GM12878 (cell line): Measurements from ENCODE around the gene TRIM13. TPM values are rescaled to one million over a fixed set of nuclear protein-coding genes. Genes with fewer than 3 reads are reported as not detected.

ENCODE experiments used
- ATAC-seq: fragments of 200-7000 bp; cut with Tn5 transposase; 3 replicates; pipeline ENCODE4 v1.9.1; 2020; ENCODE audit warnings: mild to moderate bottlenecking, moderate library complexity
- BruUV-seq: library from RNA; stranded (reverse); fragments of 400-500 nt; replicated peaks from 2 replicates; lab custom pipeline; 2021; lab: Mats Ljungman, UMichigan
- CTCF ChIA-PET: fragments of 300-600 bp; sonication (Branson Sonifier 250); formaldehyde crosslinking; extraction: SDS; loops from one replicate; lab custom pipeline; 2021; ENCODE audit warnings: inconsistent platforms; lab: Yijun Ruan, JAX
- POLR2A ChIA-PET: fragments of 350-600 bp; formaldehyde crosslinking; extraction: SDS; loops from one replicate; lab custom pipeline; 2021; ENCODE audit warnings: inconsistent platforms; lab: Charles Lee
- RAD21 ChIA-PET: fragments of 300-600 bp; sonication (Branson Sonifier 250); formaldehyde crosslinking; loops from one replicate; lab custom pipeline; 2023; ENCODE audit warnings: antibody characterized with exemption; ENCODE audit not compliant: unreplicated experiment; lab: Charles Lee
- SMC1A ChIA-PET: fragments of 300-600 bp; sonication (Branson Sonifier 250); formaldehyde crosslinking; loops from one replicate; lab custom pipeline; 2023; ENCODE audit not compliant: unreplicated experiment, uncharacterized antibody; lab: Charles Lee
- DNase-seq: peaks from one replicate; pipeline ENCODE4 v3.0.0-alpha.2; 2011; ENCODE audit warnings: low read depth, low spot score
- FAIRE-seq: peaks from 3 replicates; lab custom pipeline; 2011; peaks lifted over from hg19 to GRCh38; lab: Jason Lieb, UNC
- H2AFZ ChIP-seq: 2 replicates; pipeline ENCODE4 v1.6.0; 2011; ENCODE audit warnings: low read depth, low read length, control low read depth; ENCODE audit not compliant: control insufficient read depth
- H3K27ac ChIP-seq: 2 replicates; pipeline ENCODE4 v1.5.1; 2011; ENCODE audit warnings: control low read depth; ENCODE audit not compliant: control insufficient read depth, insufficient read depth
- H3K27me3 ChIP-seq, 2 experiments: replicated peaks in 1 of 2; 2 replicates each; pipeline versions ENCODE4 v1.6.0 to v1.6.1; 2011; ENCODE audit warnings: low read length in 1 of 2; ENCODE audit not compliant: control insufficient read depth in 2 of 2, insufficient read depth in 2 of 2
- H3K36me3 ChIP-seq, 2 experiments: 2 replicates each; pipeline ENCODE4 v1.5.1; 2011; ENCODE audit warnings: low read length in 1 of 2; ENCODE audit not compliant: control insufficient read depth in 2 of 2, insufficient read depth in 2 of 2
- H3K4me1 ChIP-seq: 2 replicates; pipeline ENCODE4 v1.6.1; 2011; ENCODE audit warnings: mild to moderate bottlenecking, low read length, moderate library complexity, mixed read lengths; ENCODE audit not compliant: control insufficient read depth, insufficient read depth
- H3K4me2 ChIP-seq: 2 replicates; pipeline ENCODE4 v1.6.0; 2011; ENCODE audit warnings: control low read depth; ENCODE audit not compliant: control insufficient read depth, insufficient read depth
- H3K4me3 ChIP-seq: fragments of 200-600 bp; sonication (generic); 2 replicates; pipeline ENCODE4 v1.5.1; 2016
- H3K79me2 ChIP-seq: 2 replicates; pipeline ENCODE4 v1.6.0; 2011; ENCODE audit warnings: low read length; ENCODE audit not compliant: control insufficient read depth, insufficient read depth
- H3K9ac ChIP-seq: 2 replicates; pipeline ENCODE4 v1.8.0; 2011; ENCODE audit warnings: low read length, control low read depth, mixed read lengths; ENCODE audit not compliant: control insufficient read depth, insufficient read depth
- H3K9me3 ChIP-seq: replicated peaks from 3 replicates; pipeline ENCODE4 v1.5.1; 2011; ENCODE audit warnings: mild to moderate bottlenecking, low read length; ENCODE audit not compliant: control insufficient read depth, insufficient read depth
- H4K20me1 ChIP-seq: 2 replicates; pipeline ENCODE4 v1.6.0; 2011; ENCODE audit not compliant: control insufficient read depth, insufficient read depth
- EP300 ChIP-seq, 2 experiments: fragments of 150-350 bp in 1 of 2; IDR thresholded peaks; 2 replicates each; pipeline ENCODE4 v1.6.1; 2011 to 2012; ENCODE audit warnings: low read depth in 2 of 2, low read length in 2 of 2, borderline replicate concordance in 1 of 2, improper control_type of control experiment in 1 of 2, inconsistent platforms in 1 of 2; ENCODE audit not compliant: control insufficient read depth in 1 of 2
- MXI1 ChIP-seq: fragments of 150-350 bp; IDR thresholded peaks from 2 replicates; pipeline ENCODE4 v1.6.1; 2011; ENCODE audit warnings: low read depth, mild to moderate bottlenecking, inconsistent platforms, low read length, improper control_type of control experiment
- MYB ChIP-seq: fragments of 150-350 bp; IDR thresholded peaks from 2 replicates; pipeline ENCODE4 v1.6.1; 2014; ENCODE audit warnings: mild to moderate bottlenecking, low read depth, low read length, borderline replicate concordance
- POU2F2 ChIP-seq: IDR thresholded peaks from 3 replicates; pipeline ENCODE4 v1.6.1; 2011; ENCODE audit warnings: low read depth, mild to moderate bottlenecking, low read length, borderline replicate concordance
- SMC3 ChIP-seq: IDR thresholded peaks from 2 replicates; pipeline ENCODE4 v1.6.1; 2011; ENCODE audit warnings: low read length, improper control_type of control experiment, borderline replicate concordance
- WRNIP1 ChIP-seq: IDR thresholded peaks from 2 replicates; pipeline ENCODE4 v1.6.1; 2011; ENCODE audit warnings: low read depth, low read length, improper control_type of control experiment, borderline replicate concordance
- WGBS: methylation state at CpG from one replicate; pipeline ENCODE4 v1.1.6; 2016; ENCODE audit warnings: low lambda C conversion rate; ENCODE audit not compliant: insufficient replicate concordance, insufficient coverage; ENCODE audit errors: missing lambda C conversion rate; 5-methylcytosine and 5-hydroxymethylcytosine counted together
- in situ Hi-C: fragments of 300-500 bp; cut with MboI; formaldehyde crosslinking; loops from 9 replicates; pipeline ENCODE4 v1.14.3; 2018; ENCODE audit warnings: mixed read lengths
- intact Hi-C: fragments of 100-400 bp; cut with micrococcal nuclease; formaldehyde crosslinking; loops from one replicate; pipeline ENCODE4 v1.14.2; 2022; ENCODE audit not compliant: unreplicated experiment
- polyA plus RNA-seq, 11 experiments: library from polyadenylated mRNA; depleted of rRNA in 4 of 11; unstranded in 6 of 11; stranded (reverse) in 5 of 11; fragments of >200 nt; fragmentation: Nextera tagmentation in 4 of 11; fragmentation: Illumina TruSeq in 1 of 11; extraction: Ambion mirVana in 4 of 11; extraction: Trizol in 1 of 11; gene quantifications; 1 replicate in 1 of 11; 2 replicates in 10 of 11; pipeline versions ENCODE4 v1.2.1 to v1.2.3, GENCODE V29; 2011 to 2016; ENCODE audit warnings: inconsistent platforms in 2 of 11, missing spikeins in 2 of 11, low read depth in 1 of 11
- total RNA-seq, 4 experiments: library from RNA; depleted of rRNA in 3 of 4; stranded (reverse); fragments of >200 nt in 3 of 4; fragmentation: Illumina TruSeq in 1 of 4; extraction: Trizol in 1 of 4; gene quantifications; 2 replicates each; pipeline versions ENCODE4 v1.2.1 to v1.2.3, GENCODE V29; 2013 to 2021
- TF ChIP-seq, protein P1 (sequence below): fragments of 450-650 bp; formaldehyde crosslinking; IDR thresholded peaks from 2 replicates; pipeline ENCODE4 v1.5.0; 2022; ENCODE audit warnings: mild to moderate bottlenecking, missing genetic modification characterization
- TF ChIP-seq, protein P2 (sequence below): fragments of 450-650 bp; IDR thresholded peaks from 2 replicates; pipeline ENCODE4 v1.6.1; 2014; ENCODE audit warnings: mild to moderate bottlenecking
- TF ChIP-seq, protein P3 (sequence below): fragments of 450-650 bp; IDR thresholded peaks from 2 replicates; pipeline ENCODE4 v1.6.1; 2017; ENCODE audit warnings: low read depth, mild to moderate bottlenecking, moderate library complexity
- TF ChIP-seq, protein P4 (sequence below): fragments of 450-650 bp; formaldehyde crosslinking; IDR thresholded peaks from 2 replicates; pipeline ENCODE4 v1.4.0; 2022; ENCODE audit warnings: mild to moderate bottlenecking, moderate library complexity

TRIM13 gene
- total and polyA plus RNA-seq, 10 of the 15 experiments (the other 5 are each of a cell fraction or from before 2014, with no cell fraction given), result 15.4 to 33.8 (median 21.0) TPM

DNA sequence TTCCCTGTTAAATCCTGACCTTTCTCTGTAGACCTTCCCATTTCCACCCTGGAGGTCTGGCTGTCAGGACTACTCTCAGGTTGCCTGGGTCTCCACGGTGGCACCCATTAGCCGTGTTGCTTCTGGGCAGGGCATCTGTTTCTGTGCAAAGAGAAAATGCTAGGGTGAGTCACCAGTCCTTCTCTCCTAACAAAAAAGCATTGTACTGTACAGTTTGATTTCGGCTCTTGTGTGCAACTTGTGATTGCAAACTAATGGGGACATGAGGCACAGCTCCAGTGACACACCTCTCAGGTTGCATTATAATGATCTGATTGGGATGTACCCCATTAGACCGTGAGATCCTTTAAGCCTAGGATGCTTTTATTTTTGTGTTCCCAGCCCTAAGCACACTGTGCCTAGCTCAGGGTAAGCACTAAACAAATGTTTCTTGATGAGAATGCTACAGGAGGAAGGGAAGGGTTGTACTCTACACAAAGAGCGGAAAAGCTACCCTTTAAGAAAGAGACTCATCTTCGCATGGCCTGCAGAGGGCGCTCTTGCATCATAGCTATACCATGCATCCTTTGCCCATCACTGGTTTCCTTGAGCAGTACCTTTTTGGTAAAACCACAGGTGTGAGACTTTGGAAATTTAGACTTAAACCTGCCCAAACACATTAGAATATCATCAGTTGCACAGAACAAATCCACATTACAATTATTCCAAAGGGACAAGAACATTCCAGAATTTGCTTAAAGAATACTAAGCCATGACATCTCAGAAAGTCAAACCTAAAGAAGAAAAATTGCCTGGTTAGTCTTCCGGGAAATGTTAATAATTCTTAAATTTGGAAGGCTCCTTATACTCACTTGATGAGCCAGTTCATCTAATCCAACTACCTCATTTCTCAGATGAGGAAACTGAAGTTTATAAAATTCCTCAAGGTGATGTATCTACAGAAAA lies 20.3 kb upstream of the TRIM13 start:
- Histone ChIP-seq H3K9me3 (no peaks in the 10 kb centered on the region), H3K4me3 (no peak overlapping the region), H3K27ac (no peak overlapping the region), H4K20me1 (no peaks in the 10 kb centered on the region), H3K79me2 (no peaks in the 10 kb centered on the region), H3K36me3 (no peaks in the 10 kb centered on the region), H2AFZ (no peak overlapping the region), H3K27me3 (no peaks in the 10 kb centered on the region), H3K9ac (no peak overlapping the region), H3K4me1 (no peaks in the 10 kb centered on the region), H3K4me2 (no peak overlapping the region)
- WGBS, result 42% methylated on average over 8 of the region's 8 CpGs
- ChIA-PET CTCF (interaction anchor here (0.6 to 6.3 kb wide), 58 partner anchors 8 to 1252 kb away, joined by 3 to 56 read pairs (median 3); partner anchors contain the start of genes SPRYD7 and TRIM13), RAD21 (interaction anchor here (0.6 to 4.7 kb wide), 29 partner anchors 12 to 1093 kb away, joined by 3 to 56 read pairs (median 3); partner anchors contain the start of genes SPRYD7 and TRIM13), SMC1A (interaction anchor here (0.8 to 5.5 kb wide), 31 partner anchors 8 to 1093 kb away, joined by 3 to 44 read pairs (median 4); partner anchors contain the start of gene TRIM13), POLR2A (interaction anchor here (0.6 to 1.3 kb wide), 6 partner anchors 20 to 935 kb away, joined by 3 to 4 read pairs (median 4); partner anchors contain the start of gene SPRYD7)
- BruUV-seq, result no TSS peak
- ATAC-seq, result peak; percentile 95
- DNase-seq, result peak; percentile 55
- in situ Hi-C loops, result loop anchor here (5.0 kb wide), 4 partner anchors 551 to 1096 kb away; no protein-coding TSS in a partner anchor
- intact Hi-C loops, result loop anchor here (1.0 kb wide), 4 partner anchors 556 to 1094 kb away; no protein-coding TSS in a partner anchor
- FAIRE-seq, result peak; percentile 96
- no peak for TF ChIP-seq MXI1
- no peak for TF ChIP-seq POU2F2
- TF ChIP-seq, protein P1, sequence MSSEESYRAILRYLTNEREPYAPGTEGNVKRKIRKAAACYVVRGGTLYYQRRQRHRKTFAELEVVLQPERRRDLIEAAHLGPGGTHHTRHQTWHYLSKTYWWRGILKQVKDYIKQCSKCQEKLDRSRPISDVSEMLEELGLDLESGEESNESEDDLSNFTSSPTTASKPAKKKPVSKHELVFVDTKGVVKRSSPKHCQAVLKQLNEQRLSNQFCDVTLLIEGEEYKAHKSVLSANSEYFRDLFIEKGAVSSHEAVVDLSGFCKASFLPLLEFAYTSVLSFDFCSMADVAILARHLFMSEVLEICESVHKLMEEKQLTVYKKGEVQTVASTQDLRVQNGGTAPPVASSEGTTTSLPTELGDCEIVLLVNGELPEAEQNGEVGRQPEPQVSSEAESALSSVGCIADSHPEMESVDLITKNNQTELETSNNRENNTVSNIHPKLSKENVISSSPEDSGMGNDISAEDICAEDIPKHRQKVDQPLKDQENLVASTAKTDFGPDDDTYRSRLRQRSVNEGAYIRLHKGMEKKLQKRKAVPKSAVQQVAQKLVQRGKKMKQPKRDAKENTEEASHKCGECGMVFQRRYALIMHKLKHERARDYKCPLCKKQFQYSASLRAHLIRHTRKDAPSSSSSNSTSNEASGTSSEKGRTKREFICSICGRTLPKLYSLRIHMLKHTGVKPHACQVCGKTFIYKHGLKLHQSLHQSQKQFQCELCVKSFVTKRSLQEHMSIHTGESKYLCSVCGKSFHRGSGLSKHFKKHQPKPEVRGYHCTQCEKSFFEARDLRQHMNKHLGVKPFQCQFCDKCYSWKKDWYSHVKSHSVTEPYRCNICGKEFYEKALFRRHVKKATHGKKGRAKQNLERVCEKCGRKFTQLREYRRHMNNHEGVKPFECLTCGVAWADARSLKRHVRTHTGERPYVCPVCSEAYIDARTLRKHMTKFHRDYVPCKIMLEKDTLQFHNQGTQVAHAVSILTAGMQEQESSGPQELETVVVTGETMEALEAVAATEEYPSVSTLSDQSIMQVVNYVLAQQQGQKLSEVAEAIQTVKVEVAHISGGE (CRISPR knock-in tag), result no peak
- TF ChIP-seq WRNIP1, result no peak
- TF ChIP-seq SMC3, result peak; percentile 95
- TF ChIP-seq, protein P2, sequence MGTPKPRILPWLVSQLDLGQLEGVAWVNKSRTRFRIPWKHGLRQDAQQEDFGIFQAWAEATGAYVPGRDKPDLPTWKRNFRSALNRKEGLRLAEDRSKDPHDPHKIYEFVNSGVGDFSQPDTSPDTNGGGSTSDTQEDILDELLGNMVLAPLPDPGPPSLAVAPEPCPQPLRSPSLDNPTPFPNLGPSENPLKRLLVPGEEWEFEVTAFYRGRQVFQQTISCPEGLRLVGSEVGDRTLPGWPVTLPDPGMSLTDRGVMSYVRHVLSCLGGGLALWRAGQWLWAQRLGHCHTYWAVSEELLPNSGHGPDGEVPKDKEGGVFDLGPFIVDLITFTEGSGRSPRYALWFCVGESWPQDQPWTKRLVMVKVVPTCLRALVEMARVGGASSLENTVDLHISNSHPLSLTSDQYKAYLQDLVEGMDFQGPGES, result no peak
- TF ChIP-seq MYB, result no peak
- no peak for TF ChIP-seq EP300 (IDR thresholded peaks at IDR 0.05; ENCODE audit: borderline replicate concordance in 1 of 2, control insufficient read depth in 1 of 2, low read depth in 2 of 2, low read length in 2 of 2)
- TF ChIP-seq, protein P3, sequence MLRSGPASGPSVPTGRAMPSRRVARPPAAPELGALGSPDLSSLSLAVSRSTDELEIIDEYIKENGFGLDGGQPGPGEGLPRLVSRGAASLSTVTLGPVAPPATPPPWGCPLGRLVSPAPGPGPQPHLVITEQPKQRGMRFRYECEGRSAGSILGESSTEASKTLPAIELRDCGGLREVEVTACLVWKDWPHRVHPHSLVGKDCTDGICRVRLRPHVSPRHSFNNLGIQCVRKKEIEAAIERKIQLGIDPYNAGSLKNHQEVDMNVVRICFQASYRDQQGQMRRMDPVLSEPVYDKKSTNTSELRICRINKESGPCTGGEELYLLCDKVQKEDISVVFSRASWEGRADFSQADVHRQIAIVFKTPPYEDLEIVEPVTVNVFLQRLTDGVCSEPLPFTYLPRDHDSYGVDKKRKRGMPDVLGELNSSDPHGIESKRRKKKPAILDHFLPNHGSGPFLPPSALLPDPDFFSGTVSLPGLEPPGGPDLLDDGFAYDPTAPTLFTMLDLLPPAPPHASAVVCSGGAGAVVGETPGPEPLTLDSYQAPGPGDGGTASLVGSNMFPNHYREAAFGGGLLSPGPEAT, result no peak
- TF ChIP-seq, protein P4, sequence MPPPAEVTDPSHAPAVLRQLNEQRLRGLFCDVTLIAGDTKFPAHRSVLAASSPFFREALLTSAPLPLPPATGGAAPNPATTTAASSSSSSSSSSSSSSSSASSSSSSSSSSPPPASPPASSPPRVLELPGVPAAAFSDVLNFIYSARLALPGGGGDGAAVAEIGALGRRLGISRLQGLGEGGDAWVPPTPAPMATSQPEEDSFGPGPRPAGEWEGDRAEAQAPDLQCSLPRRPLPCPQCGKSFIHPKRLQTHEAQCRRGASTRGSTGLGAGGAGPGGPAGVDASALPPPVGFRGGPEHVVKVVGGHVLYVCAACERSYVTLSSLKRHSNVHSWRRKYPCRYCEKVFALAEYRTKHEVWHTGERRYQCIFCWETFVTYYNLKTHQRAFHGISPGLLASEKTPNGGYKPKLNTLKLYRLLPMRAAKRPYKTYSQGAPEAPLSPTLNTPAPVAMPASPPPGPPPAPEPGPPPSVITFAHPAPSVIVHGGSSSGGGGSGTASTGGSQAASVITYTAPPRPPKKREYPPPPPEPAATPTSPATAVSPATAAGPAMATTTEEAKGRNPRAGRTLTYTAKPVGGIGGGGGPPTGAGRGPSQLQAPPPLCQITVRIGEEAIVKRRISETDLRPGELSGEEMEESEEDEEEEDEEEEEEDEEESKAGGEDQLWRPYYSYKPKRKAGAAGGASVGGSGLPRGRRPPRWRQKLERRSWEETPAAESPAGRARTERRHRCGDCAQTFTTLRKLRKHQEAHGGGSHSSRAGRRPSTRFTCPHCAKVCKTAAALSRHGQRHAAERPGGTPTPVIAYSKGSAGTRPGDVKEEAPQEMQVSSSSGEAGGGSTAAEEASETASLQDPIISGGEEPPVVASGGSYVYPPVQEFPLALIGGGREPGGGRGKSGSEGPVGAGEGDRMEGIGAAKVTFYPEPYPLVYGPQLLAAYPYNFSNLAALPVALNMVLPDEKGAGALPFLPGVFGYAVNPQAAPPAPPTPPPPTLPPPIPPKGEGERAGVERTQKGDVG (CRISPR knock-in tag), result no peak
